Measurements from ENCODE around the gene LMF1.

LMF1 gene

GRCh38 chr16:937723-938122 is 33.1 kb downstream of the LMF1 start:
- no peak for TF ChIP-seq CTCF (IDR thresholded peaks at IDR 0.05; ENCODE audit: insufficient read depth, low read length, poor library complexity, severe bottlenecking)
- no peak for TF ChIP-seq EZH2phosphoT487 (conservative IDR thresholded peaks at IDR 0.05; ENCODE audit: low read length)
- no peaks in the 10 kb centered on the region for H3K9me2 ChIP-seq (replicated peaks; ENCODE audit: insufficient read depth, low read length)
- H3K9ac ChIP-seq (ENCODE audit: low read length), result no peak overlapping the region
- H3K27me3 ChIP-seq (ENCODE audit: low read length), result no peaks in the 10 kb centered on the region
- H3K36me3 ChIP-seq (ENCODE audit: low read length), result no peaks in the 10 kb centered on the region
- H4K20me1 ChIP-seq (ENCODE audit: low read depth, low read length), result no peaks in the 10 kb centered on the region
- H2AFZ ChIP-seq (ENCODE audit: low read depth, low read length, severe bottlenecking), result no peak overlapping the region
- peaks cover 4% of the 10 kb centered on the region for H3K9me3 ChIP-seq (ENCODE audit: insufficient read depth, low read length)
- no peaks in the 10 kb centered on the region for H3K79me2 ChIP-seq (ENCODE audit: insufficient read depth, low read length)
- no peak overlapping the region for H3K4me2 ChIP-seq (ENCODE audit: low read depth, low read length, poor library complexity, severe bottlenecking)
- H3K27ac ChIP-seq (ENCODE audit: low read depth, low read length), result no peak overlapping the region
- H3K4me3 ChIP-seq (ENCODE audit: insufficient read depth, low read length, poor library complexity, severe bottlenecking), result no peak overlapping the region
- H3F3A ChIP-seq (ENCODE audit: insufficient read depth), result no peaks in the 10 kb centered on the region

DNA sequence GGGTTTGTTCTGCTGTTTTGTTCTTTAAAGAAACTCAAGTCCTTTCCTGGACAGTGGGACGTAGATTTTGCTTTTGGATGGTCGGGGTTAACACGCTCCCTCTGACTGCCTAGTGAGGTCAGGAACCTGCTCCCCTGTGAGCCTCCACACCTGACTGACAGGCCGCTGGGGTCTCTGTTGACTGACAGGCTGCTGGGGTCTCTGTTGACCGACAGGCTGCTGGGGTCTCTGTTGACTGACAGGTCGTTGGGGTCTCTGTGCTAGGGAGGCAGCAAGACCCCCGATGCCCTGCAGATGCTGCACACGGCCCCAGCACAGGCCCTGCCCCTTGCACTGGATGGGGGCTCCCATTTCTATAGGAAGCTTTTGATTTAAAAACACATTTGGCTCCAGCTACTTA is 33.5 kb downstream of the LMF1 start:
- no peaks in the 10 kb centered on the region for H4K20me1 ChIP-seq (ENCODE audit: low read depth, low read length)
- TF ChIP-seq CTCF (IDR thresholded peaks at IDR 0.05; ENCODE audit: insufficient read depth, low read length, poor library complexity, severe bottlenecking), result no peak
- TF ChIP-seq EZH2phosphoT487 (conservative IDR thresholded peaks at IDR 0.05; ENCODE audit: low read length), result no peak
- H3K9me2 ChIP-seq (replicated peaks; ENCODE audit: insufficient read depth, low read length), result no peaks in the 10 kb centered on the region
- no peaks in the 10 kb centered on the region for H3K9me3 ChIP-seq (ENCODE audit: insufficient read depth, low read length)
- H3K4me2 ChIP-seq (ENCODE audit: low read depth, low read length, poor library complexity, severe bottlenecking), result no peak overlapping the region
- H2AFZ ChIP-seq (ENCODE audit: low read depth, low read length, severe bottlenecking), result no peak overlapping the region
- H3K27me3 ChIP-seq (ENCODE audit: low read length), result no peaks in the 10 kb centered on the region
- no peaks in the 10 kb centered on the region for H3F3A ChIP-seq (ENCODE audit: insufficient read depth)
- no peaks in the 10 kb centered on the region for H3K79me2 ChIP-seq (ENCODE audit: insufficient read depth, low read length)
- no peak overlapping the region for H3K27ac ChIP-seq (ENCODE audit: low read depth, low read length)
- H3K9ac ChIP-seq (ENCODE audit: low read length), result no peak overlapping the region
- no peaks in the 10 kb centered on the region for H3K36me3 ChIP-seq (ENCODE audit: low read length)
- no peak overlapping the region for H3K4me3 ChIP-seq (ENCODE audit: insufficient read depth, low read length, poor library complexity, severe bottlenecking)

DNA sequence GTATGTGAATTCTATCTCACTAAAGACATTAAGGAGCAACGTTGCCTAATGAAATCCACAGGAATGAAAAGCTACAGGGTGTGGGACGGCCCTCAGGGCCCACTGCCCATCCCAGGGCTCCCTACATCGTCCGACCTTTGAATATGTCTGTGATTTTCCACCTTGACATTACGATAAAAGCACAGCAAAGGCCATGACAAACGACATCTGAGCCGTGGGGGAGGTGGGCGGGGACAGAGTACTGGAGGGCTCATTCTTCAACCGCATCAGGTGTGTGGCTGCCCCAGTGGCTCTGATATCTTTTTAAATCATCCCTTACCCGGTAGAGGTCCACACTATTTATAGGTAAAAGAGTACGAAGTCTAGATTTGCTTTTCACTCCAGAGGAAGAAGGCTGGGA is 35.1 kb downstream of the LMF1 start:
- TF ChIP-seq CTCF (IDR thresholded peaks at IDR 0.05; ENCODE audit: insufficient read depth, low read length, poor library complexity, severe bottlenecking) (no peak), EZH2phosphoT487 (conservative IDR thresholded peaks at IDR 0.05; ENCODE audit: low read length) (no peak)
- Histone ChIP-seq H3K36me3 (ENCODE audit: low read length) (no peaks in the 10 kb centered on the region), H2AFZ (ENCODE audit: low read depth, low read length, severe bottlenecking) (no peak overlapping the region), H3F3A (ENCODE audit: insufficient read depth) (no peaks in the 10 kb centered on the region), H3K9me3 (ENCODE audit: insufficient read depth, low read length) (no peaks in the 10 kb centered on the region), H3K27me3 (ENCODE audit: low read length) (no peaks in the 10 kb centered on the region), H3K79me2 (ENCODE audit: insufficient read depth, low read length) (no peaks in the 10 kb centered on the region), H3K9ac (ENCODE audit: low read length) (no peak overlapping the region), H3K27ac (ENCODE audit: low read depth, low read length) (no peak overlapping the region), H3K4me3 (ENCODE audit: insufficient read depth, low read length, poor library complexity, severe bottlenecking) (no peak overlapping the region), H3K9me2 (replicated peaks; ENCODE audit: insufficient read depth, low read length) (no peaks in the 10 kb centered on the region), H3K4me2 (ENCODE audit: low read depth, low read length, poor library complexity, severe bottlenecking) (no peak overlapping the region), H4K20me1 (ENCODE audit: low read depth, low read length) (no peaks in the 10 kb centered on the region)

- Histone ChIP-seq H3K9me3 (ENCODE audit: insufficient read depth, low read length) (no peaks in the 10 kb centered on the region), H3K9me2 (replicated peaks; ENCODE audit: insufficient read depth, low read length) (no peaks in the 10 kb centered on the region), H3K4me2 (ENCODE audit: low read depth, low read length, poor library complexity, severe bottlenecking) (no peak overlapping the region), H3K27ac (ENCODE audit: low read depth, low read length) (no peak overlapping the region), H4K20me1 (ENCODE audit: low read depth, low read length) (no peaks in the 10 kb centered on the region), H3K79me2 (ENCODE audit: insufficient read depth, low read length) (no peaks in the 10 kb centered on the region), H3K4me3 (ENCODE audit: insufficient read depth, low read length, poor library complexity, severe bottlenecking) (no peak overlapping the region), H3K9ac (ENCODE audit: low read length) (no peak overlapping the region), H3K27me3 (ENCODE audit: low read length) (no peaks in the 10 kb centered on the region), H3K36me3 (ENCODE audit: low read length) (no peaks in the 10 kb centered on the region), H2AFZ (ENCODE audit: low read depth, low read length, severe bottlenecking) (no peak overlapping the region), H3F3A (ENCODE audit: insufficient read depth) (no peaks in the 10 kb centered on the region)
- TF ChIP-seq CTCF (IDR thresholded peaks at IDR 0.05; ENCODE audit: insufficient read depth, low read length, poor library complexity, severe bottlenecking) (no peak), EZH2phosphoT487 (conservative IDR thresholded peaks at IDR 0.05; ENCODE audit: low read length) (no peak)
These were observed 36.6 kb downstream of the LMF1 start for GRCh38 chr16:934178-934577.

Measured in SU-DHL-6 (cell line).